ENCODE data around the gene SLC16A14.

Gene SLC16A14

DNA sequence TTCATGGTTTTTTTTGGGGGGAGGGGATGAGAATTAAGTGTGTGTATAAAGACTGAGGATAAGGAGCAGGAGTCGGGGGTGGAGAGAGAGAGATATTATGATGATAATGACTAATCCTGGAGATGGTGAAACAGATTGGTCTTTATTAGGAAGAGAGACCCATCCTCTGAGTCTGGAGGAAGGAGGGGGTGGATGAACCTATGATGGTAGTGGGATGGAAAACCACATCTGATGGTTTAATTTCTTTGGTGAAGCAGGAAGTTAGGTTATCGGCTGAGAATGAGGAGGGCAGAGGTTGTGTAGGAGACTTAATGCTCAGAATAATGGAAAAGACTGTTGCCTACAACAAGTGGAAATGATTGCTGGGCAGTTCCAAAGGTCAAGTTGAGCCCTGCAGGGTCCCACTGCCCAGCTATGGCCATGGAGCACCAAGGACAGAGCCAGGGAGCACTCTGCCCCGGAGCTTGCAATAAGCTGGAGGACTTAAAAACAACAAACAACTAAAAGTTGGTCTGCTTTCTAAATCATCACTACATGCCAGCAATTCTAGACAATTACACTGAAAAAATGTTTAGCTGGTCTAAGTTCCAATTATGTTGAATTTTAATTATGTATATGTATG is 7.9 kb downstream of the SLC16A14 start:
- Mint-ChIP-seq H3K27me3 (peaks cover 14% of the 10 kb centered on the region), H3K27ac (no peak overlapping the region), H3K4me1 (peaks cover 9% of the 10 kb centered on the region), H3K4me3 (no peak overlapping the region), H3K9me3 (peaks cover 15% of the 10 kb centered on the region), H3K36me3 (peaks cover 2% of the 10 kb centered on the region)
- CTCF ChIA-PET, result interaction anchor here (0.6 to 1.9 kb wide), 5 partner anchors 9 to 258 kb away, joined by 3 to 6 read pairs (median 3); no protein-coding TSS in a partner anchor
- DNase-seq, result no peak

DNA sequence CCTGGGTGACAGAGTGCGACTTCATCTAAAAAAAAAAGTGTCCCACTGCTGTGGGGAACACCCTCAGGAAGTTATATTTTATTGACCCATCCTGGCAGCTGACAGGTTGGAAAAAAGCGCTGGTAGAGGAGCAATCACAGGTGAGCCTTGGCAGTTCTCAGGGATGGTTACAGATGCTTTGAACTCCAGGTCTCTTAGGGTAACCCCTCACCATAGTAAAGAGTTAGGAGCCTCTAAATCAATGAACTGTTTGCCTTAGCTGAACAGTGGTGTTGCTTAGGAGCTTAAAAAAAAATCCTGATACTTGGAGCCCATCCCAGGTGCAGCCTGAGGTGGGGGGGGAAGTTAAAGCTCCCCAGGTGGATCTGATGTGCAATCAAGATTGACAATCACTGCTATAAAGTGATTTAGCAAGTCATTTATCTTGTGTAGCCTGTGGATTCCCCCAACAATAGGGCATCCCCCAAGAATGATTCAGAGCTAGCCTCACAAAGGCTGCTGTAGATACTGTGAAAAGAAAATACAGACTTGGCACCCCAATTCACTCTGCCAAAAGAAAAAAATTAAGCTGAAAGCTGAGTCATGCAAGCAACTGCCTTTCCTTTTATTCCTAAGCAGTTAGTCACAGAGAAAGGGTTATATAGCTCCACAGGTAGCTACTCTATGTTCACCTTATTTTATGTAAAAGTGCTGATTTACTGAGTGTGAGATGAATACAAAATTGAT is 14.8 kb downstream of the SLC16A14 start:
- H3K27ac Mint-ChIP-seq, result no peak overlapping the region
- no peaks in the 10 kb centered on the region for H3K4me1 Mint-ChIP-seq

GRCh38 chr2:230052299-230052698 is 16.4 kb downstream of the SLC16A14 start:
- no peaks in the 10 kb centered on the region for H3K9me3 Mint-ChIP-seq
- no peak for DNase-seq
- no peaks in the 10 kb centered on the region for H3K36me3 Mint-ChIP-seq
- CTCF ChIA-PET, result interaction anchor here (1.2 kb wide), 1 partner anchor 15 kb away, joined by 3 read pairs; no protein-coding TSS in a partner anchor
- H3K27me3 Mint-ChIP-seq, result no peaks in the 10 kb centered on the region
- no peak overlapping the region for H3K4me3 Mint-ChIP-seq
- H3K4me1 Mint-ChIP-seq, result no peaks in the 10 kb centered on the region
- no peak overlapping the region for H3K27ac Mint-ChIP-seq

More for the DNA sequence above, 14.8 kb downstream of the SLC16A14 start:
- CTCF ChIA-PET, result interaction anchor here (0.5 to 1.4 kb wide), 4 partner anchors 10 to 65 kb away, joined by 3 to 4 read pairs (median 3); no protein-coding TSS in a partner anchor
- Mint-ChIP-seq H3K9me3 (peaks cover 2% of the 10 kb centered on the region), H3K4me3 (no peak overlapping the region), H3K36me3 (no peaks in the 10 kb centered on the region), H3K27me3 (no peaks in the 10 kb centered on the region)
- DNase-seq, result no peak

DNA sequence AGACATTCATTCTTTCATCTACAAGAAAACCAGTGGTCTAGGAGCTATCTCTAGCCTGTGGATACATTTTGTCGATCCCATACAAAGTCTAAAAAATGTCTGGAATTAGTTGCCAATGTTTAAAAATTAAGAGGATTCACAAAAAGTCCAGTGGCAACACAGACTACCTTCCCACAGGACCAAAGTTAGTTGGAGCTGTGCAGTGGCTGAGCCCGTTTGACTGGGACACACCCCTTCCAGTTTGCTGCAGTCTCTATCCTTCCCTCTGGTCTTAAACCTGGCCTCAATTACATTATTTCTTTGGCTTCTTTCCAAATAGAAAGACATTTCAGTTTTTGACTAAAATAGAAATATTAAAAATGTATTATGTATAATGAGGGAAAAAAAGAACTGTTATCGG is 18.6 kb downstream of the SLC16A14 start:
- no peaks in the 10 kb centered on the region for H3K36me3 Mint-ChIP-seq
- H3K9me3 Mint-ChIP-seq, result no peaks in the 10 kb centered on the region
- DNase-seq, result no peak
- no peaks in the 10 kb centered on the region for H3K4me1 Mint-ChIP-seq
- CTCF ChIA-PET, result interaction anchor here (1.5 to 2.6 kb wide), 2 partner anchors 10 to 17 kb away, joined by 6 to 8 read pairs; no protein-coding TSS in a partner anchor
- no peak overlapping the region for H3K4me3 Mint-ChIP-seq
- H3K27ac Mint-ChIP-seq, result no peak overlapping the region
- no peaks in the 10 kb centered on the region for H3K27me3 Mint-ChIP-seq

DNA sequence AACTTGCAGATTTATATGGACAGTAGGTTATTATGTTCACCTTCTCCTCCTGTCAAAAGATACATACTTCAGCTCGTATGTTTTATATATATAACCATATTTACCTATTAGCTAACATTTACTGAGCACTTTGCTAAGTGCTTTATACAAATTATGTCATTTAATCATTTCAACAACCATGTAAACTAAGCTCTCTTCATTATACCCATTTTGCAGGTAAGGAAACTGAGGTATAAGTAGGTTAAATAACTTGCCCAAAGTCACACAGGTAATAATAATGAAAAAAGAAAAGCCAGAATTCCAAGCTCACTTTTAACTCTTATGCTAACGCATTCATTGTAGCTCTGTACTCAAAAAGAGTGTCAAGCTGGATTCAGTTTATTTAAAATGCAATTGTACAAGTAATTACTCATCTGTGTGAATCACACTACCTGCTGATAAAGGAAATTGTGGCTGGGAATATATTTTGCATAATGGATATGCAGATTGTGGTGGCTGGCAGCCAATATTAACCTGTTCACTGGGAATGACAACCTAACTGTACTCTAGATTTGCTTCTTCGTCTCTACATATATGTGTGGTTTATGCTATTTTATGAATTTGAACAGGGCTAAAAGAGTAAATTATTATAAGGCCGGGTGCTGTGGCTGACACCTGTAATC is 20.6 kb downstream of the SLC16A14 start:
- Mint-ChIP-seq H3K27me3 (peaks cover 5% of the 10 kb centered on the region), H3K4me3 (no peak overlapping the region), H3K9me3 (no peaks in the 10 kb centered on the region), H3K4me1 (no peaks in the 10 kb centered on the region), H3K36me3 (no peaks in the 10 kb centered on the region), H3K27ac (no peak overlapping the region)
- no peak for DNase-seq
- CTCF ChIA-PET, result interaction anchor here (0.7 kb wide), 1 partner anchor 766 kb away, joined by 3 read pairs; no protein-coding TSS in a partner anchor

DNA sequence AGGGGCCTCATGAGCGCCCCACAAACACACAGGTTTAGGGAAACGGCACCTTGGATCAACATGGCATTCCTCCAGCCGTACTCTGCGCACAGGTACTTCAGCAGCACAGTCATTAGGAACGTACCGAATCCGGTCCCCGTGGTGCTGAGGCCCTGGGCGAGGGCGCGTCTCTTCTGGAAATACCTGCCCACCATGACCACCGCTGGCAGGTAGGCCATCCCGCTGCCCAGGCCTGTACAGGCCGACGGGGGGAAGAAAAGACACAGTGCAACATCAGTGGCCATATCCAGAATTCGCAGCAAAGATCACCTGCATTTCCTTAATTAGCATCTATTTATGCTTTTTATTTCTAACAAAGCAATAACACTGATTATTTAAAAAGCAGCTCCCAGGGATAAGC is 22.2 kb downstream of the SLC16A14 start:
- Mint-ChIP-seq H3K4me3 (no peak overlapping the region), H3K36me3 (no peaks in the 10 kb centered on the region), H3K9me3 (no peaks in the 10 kb centered on the region), H3K27me3 (peaks cover 5% of the 10 kb centered on the region), H3K4me1 (no peaks in the 10 kb centered on the region), H3K27ac (no peak overlapping the region)
- CTCF ChIA-PET, result no interaction called here
- DNase-seq, result no peak

DNA sequence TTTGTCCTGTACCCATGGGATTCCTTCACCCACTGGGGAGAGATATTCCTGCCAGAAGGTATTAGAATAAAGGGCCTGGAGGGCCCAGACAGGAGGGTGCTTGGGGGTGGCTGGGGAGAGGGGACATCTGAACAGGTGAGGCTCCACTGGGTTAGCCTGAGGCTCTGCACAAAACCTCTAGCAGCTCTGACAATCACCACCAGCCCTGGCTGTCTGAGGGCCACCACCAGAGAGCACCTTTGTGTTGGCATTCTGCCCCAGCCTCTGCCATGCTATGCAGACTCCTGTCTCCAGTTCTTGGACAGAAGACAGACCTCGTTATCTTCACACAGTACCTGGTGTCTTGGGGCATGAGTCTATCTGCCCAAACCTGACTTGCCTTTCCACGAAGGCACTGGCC is 25.3 kb downstream of the SLC16A14 start:
- no peaks in the 10 kb centered on the region for H3K36me3 Mint-ChIP-seq
- H3K4me1 Mint-ChIP-seq, result no peaks in the 10 kb centered on the region
- H3K27ac Mint-ChIP-seq, result no peak overlapping the region
- CTCF ChIA-PET, result no interaction called here
- H3K9me3 Mint-ChIP-seq, result no peaks in the 10 kb centered on the region
- DNase-seq, result no peak
- H3K27me3 Mint-ChIP-seq, result peaks cover 15% of the 10 kb centered on the region
- no peak overlapping the region for H3K4me3 Mint-ChIP-seq

DNA sequence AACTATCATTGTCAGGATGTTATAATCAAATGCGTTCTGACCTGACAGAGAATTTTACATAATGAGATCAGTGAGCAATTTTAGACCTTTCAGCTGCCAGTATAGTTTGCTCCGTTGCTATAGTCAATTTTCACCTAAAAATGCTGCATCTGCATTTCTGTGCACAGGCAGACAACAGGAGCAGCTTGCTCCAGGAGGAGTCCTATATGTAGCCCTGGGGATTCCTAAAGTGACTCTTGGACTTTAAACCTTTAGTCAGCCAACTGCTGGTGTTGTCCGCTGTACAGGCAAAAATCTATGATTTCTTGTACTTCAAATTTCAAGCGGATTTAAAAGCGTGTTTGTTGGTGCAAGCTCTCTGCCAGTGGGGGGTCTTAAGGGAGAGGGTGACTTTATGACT is 25.7 kb downstream of the SLC16A14 start:
- CTCF ChIA-PET, result no interaction called here
- H3K27ac Mint-ChIP-seq, result no peak overlapping the region
- H3K36me3 Mint-ChIP-seq, result no peaks in the 10 kb centered on the region

DNA sequence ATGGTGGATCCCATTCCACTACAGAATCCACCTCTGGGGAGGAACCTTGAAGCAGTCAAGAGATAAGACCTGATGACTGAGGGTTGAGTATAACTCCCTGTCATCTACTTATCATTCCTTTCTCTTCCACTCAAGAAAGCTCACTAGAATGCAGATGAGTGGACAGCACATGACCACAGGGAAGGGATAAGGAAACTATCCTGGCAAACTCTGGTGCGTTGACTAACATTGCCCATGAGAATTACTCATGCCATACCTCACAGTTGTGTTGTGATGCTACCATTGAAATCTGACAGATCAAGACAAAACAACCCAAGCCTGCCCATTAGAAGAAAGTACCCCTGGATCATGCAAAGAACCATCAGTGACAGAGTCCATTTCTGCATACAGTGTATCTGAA is 26.5 kb downstream of the SLC16A14 start:
- CTCF ChIA-PET, result no interaction called here

More for the DNA sequence above, 25.7 kb downstream of the SLC16A14 start:
- DNase-seq, result no peak
- Mint-ChIP-seq H3K4me3 (no peak overlapping the region), H3K27me3 (peaks cover 15% of the 10 kb centered on the region), H3K4me1 (no peaks in the 10 kb centered on the region), H3K9me3 (no peaks in the 10 kb centered on the region)

DNA sequence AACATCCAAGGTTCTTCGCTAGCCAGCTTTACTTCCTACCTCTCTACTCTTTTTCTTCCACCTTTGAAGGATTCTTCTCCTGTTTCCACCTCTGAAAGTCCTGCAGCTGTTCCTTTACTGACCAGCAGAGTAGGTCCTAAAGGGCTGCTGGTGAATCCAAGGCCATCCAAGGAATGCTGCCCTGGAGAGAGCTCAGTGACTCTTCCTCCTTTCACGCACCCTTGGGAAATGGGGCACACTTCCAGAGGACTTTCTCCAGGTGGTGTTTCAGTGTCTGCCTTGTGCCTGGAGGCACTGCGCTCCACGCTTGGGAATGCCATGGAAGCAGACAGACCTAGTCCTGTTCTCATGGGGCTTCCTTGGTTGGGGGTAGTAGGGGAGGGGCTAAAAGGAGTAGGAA is 45.4 kb downstream of the SLC16A14 start:
- H3K36me3 Mint-ChIP-seq, result no peaks in the 10 kb centered on the region
- no peaks in the 10 kb centered on the region for H3K9me3 Mint-ChIP-seq
- peaks cover 14% of the 10 kb centered on the region for H3K27me3 Mint-ChIP-seq
- no peak overlapping the region for H3K4me3 Mint-ChIP-seq
- no peak for DNase-seq
- H3K27ac Mint-ChIP-seq, result no peak overlapping the region
- CTCF ChIA-PET, result interaction anchor here (1.1 kb wide), 2 partner anchors 9 to 15 kb away, joined by 3 to 6 read pairs; no protein-coding TSS in a partner anchor
- no peaks in the 10 kb centered on the region for H3K4me1 Mint-ChIP-seq

More for the DNA sequence above, 26.5 kb downstream of the SLC16A14 start:
- no peak overlapping the region for H3K4me3 Mint-ChIP-seq
- DNase-seq, result no peak
- no peak overlapping the region for H3K27ac Mint-ChIP-seq
- H3K4me1 Mint-ChIP-seq, result no peaks in the 10 kb centered on the region
- H3K36me3 Mint-ChIP-seq, result no peaks in the 10 kb centered on the region
- peaks cover 15% of the 10 kb centered on the region for H3K27me3 Mint-ChIP-seq
- H3K9me3 Mint-ChIP-seq, result no peaks in the 10 kb centered on the region

DNA sequence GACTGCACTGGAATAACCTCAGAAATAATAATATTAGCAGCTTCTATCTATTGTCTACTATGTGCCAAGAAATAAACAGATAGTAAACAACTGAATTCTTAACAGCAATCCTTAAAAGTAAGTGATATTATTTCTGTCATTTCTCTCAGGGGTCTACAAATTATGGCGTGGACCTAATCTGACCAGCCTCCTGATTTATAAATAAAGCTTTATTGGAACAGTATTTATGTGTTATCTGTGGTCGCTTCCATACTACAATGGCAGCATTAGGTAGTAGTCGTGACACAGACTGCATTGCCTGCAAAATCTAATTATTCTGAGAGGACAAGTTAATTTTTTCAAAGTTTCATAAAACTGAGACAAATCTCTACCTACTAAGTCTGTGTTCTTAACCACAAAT is 49.0 kb downstream of the SLC16A14 start:
- no peak overlapping the region for H3K4me3 Mint-ChIP-seq
- DNase-seq, result no peak
- no peaks in the 10 kb centered on the region for H3K4me1 Mint-ChIP-seq
- peaks cover 14% of the 10 kb centered on the region for H3K27me3 Mint-ChIP-seq
- CTCF ChIA-PET, result interaction anchor here (0.9 to 1.4 kb wide), 2 partner anchors 12 to 48 kb away, joined by 3 to 4 read pairs; no protein-coding TSS in a partner anchor
- no peak overlapping the region for H3K27ac Mint-ChIP-seq
- no peaks in the 10 kb centered on the region for H3K9me3 Mint-ChIP-seq
- H3K36me3 Mint-ChIP-seq, result no peaks in the 10 kb centered on the region

- H3K36me3 Mint-ChIP-seq, result no peaks in the 10 kb centered on the region
- no peak for DNase-seq
- H3K4me1 Mint-ChIP-seq, result no peaks in the 10 kb centered on the region
- H3K9me3 Mint-ChIP-seq, result no peaks in the 10 kb centered on the region
- H3K4me3 Mint-ChIP-seq, result no peak overlapping the region
- no peak overlapping the region for H3K27ac Mint-ChIP-seq
- CTCF ChIA-PET, result no interaction called here
- H3K27me3 Mint-ChIP-seq, result peaks cover 11% of the 10 kb centered on the region
Measured at GRCh38 chr2:230018153-230018552, 50.6 kb downstream of the SLC16A14 start.

GRCh38 chr2:230016844-230017243 is 51.9 kb downstream of the SLC16A14 start:
- no peaks in the 10 kb centered on the region for H3K4me1 Mint-ChIP-seq
- DNase-seq, result no peak
- peaks cover 10% of the 10 kb centered on the region for H3K27me3 Mint-ChIP-seq
- CTCF ChIA-PET, result interaction anchor here (1.5 kb wide), 1 partner anchor 9 kb away, joined by 4 read pairs; no protein-coding TSS in a partner anchor
- H3K4me3 Mint-ChIP-seq, result no peak overlapping the region
- no peak overlapping the region for H3K27ac Mint-ChIP-seq
- no peaks in the 10 kb centered on the region for H3K9me3 Mint-ChIP-seq
- no peaks in the 10 kb centered on the region for H3K36me3 Mint-ChIP-seq

DNA sequence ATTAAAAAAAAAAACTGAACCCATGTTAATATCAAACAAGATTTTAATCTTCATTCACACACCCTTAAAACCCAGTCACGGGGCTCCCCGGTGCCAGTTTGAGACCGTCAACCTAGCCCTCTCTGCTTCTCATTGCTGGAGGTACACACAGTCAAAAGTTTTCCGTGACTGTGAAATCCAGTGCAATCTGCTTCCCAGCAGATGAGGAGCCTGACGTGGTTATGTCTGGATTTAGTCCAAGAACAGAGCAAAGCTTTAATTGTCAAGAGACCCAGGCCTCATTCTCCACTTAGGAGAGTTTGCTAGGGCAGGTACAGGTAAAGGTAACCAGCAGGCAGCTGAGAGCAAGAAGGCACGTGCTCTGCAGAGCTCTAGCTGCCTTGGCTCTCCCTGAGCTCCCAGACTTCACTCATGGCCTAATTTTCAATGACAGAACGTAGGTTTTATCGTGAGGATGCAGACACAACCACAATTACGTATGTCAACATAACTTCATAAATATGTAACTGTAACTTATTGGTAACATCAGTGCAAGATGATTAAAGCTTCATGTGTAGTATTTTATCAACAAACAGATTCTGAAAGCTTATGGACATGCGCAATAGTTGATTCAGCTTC is 56.3 kb downstream of the SLC16A14 start:
- Mint-ChIP-seq H3K4me1 (peaks cover 4% of the 10 kb centered on the region), H3K27ac (no peak overlapping the region), H3K36me3 (no peaks in the 10 kb centered on the region), H3K27me3 (no peaks in the 10 kb centered on the region), H3K4me3 (no peak overlapping the region), H3K9me3 (no peaks in the 10 kb centered on the region)
- CTCF ChIA-PET, result interaction anchor here (0.5 to 0.8 kb wide), 3 partner anchors 48 to 603 kb away, joined by 3 read pairs; no protein-coding TSS in a partner anchor
- no peak for DNase-seq

Measured in activated naive CD4-positive, alpha-beta T cell treated with anti-CD3 and anti-CD28 coated beads, Interleukin-2, amount 10 ng/mL, durations not matched to agents 7 days and 5 days (primary cell).